Measurements from ENCODE around the gene SH3BP2.
A peak's percentile ranks its signal among the peaks of the same experiment; 100 is the strongest.
"Not testable (repeated sequence)": the region's sequence is repeated elsewhere in the genome, so short reads cannot be mapped to it uniquely, and the experiment has no call there.

The SH3BP2 gene

GRCh38 chr4:2762486-2763370, 30.2 kb upstream of the SH3BP2 start:
- not testable (repeated sequence) for DNase-seq (ENCODE audit: extremely low spot score, insufficient read length, low read depth); FAIRE-seq

DNA sequence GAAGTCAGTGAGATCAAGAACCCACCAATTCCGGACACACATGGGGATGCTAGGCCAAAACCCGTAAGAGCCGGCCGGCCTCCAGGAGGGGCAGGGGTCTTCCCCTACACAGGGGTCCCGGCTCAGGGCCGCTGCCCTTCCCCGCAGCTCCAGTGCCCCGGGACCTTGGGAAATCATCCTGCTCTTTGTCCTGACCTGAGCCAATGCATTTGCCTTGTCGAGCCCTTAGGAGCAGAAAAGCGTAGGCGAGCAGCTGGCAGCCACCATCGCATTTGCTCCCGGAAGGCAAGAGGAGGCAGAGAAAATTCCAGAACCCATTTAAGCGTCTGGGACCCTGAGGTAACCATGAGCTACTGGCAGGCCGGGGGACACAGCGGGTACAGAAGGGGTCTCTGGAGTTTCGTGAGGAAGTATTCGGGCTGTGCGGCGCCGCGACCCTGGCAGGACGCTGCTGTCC, 29.3 kb upstream of the SH3BP2 start:
- no peak for FAIRE-seq
- no peak for DNase-seq (ENCODE audit: extremely low spot score, insufficient read length, low read depth)

GRCh38 chr4:2765832-2766526, 26.9 kb upstream of the SH3BP2 start:
- FAIRE-seq (no peak), DNase-seq (ENCODE audit: extremely low spot score, insufficient read length, low read depth) (no peak)

- FAIRE-seq (no peak), DNase-seq (ENCODE audit: extremely low spot score, insufficient read length, low read depth) (no peak)
Observed at GRCh38 chr4:2767046-2767704, 25.7 kb upstream of the SH3BP2 start.

DNA sequence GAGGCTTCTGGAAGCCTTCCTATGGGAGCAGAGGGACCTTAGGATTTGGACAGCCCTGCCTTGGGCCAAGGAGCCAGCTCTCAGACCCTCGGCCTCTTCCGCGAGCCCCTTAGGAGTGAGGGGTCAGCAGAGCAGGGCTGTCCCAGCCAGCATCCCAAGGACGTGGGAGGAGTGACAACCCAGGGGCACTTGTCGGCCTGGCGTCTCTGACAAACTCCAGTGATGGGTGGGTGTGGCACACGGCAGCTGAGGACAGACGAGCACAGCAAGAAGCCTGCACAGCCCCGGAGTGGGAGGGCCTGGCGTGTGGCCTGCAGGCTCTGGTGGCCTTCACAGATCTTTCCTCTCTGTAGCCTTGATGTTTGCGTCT, 25.2 kb upstream of the SH3BP2 start:
- FAIRE-seq (no peak), DNase-seq (ENCODE audit: extremely low spot score, insufficient read length, low read depth) (no peak)

DNA sequence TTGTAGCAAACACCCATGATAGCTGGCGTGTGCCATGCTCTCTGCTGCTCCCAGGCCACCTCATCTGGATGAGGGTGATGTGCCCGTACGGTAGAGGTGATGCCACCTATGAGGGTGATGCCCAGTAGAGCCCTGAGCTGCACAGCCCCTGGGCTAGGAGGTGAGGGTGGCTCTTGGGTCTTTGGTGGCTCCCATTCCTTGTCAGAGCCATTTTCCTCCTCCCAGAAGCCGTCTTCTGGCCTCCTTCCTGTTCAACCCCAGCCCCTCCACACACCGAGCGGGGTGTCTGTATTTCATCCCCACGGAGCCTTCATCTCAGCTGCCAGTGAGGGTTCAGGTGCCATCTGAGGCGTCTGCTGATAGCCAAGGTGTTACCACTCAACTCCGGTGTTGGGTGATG, 24.8 kb upstream of the SH3BP2 start:
- DNase-seq (ENCODE audit: extremely low spot score, insufficient read length, low read depth) (no peak), FAIRE-seq (no peak)

GRCh38 chr4:2768921-2769336, 24.0 kb upstream of the SH3BP2 start:
- FAIRE-seq: no peak

DNA sequence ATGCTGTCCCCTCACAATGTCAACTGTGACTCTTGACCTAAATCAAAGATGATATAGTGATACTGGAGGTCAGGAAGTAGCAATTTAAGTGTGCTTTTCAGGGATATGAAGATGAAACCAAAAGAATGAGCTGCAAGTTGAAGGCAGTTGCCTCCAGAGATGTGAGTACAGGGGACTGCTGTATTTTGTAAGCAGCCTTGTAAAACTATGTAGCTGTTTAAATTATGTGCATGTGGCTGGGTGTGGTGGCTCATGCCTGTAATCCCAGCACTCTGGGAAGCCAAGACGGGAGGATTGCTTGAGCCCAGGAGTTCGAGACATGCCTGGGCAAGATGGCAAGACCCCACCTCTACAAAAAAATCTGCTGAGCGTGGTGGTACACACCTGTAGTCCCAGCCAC, 21.6 kb upstream of the SH3BP2 start:
- DNase-seq (ENCODE audit: extremely low spot score, insufficient read length, low read depth) (no peak), FAIRE-seq (peak; percentile 35)

More at GRCh38 chr4:2768921-2769336, 24.0 kb upstream of the SH3BP2 start:
- no peak for DNase-seq (ENCODE audit: extremely low spot score, insufficient read length, low read depth)

GRCh38 chr4:2780643-2781042, 12.2 kb upstream of the SH3BP2 start:
- FAIRE-seq; DNase-seq (ENCODE audit: extremely low spot score, insufficient read length, low read depth): not testable (repeated sequence)

DNA sequence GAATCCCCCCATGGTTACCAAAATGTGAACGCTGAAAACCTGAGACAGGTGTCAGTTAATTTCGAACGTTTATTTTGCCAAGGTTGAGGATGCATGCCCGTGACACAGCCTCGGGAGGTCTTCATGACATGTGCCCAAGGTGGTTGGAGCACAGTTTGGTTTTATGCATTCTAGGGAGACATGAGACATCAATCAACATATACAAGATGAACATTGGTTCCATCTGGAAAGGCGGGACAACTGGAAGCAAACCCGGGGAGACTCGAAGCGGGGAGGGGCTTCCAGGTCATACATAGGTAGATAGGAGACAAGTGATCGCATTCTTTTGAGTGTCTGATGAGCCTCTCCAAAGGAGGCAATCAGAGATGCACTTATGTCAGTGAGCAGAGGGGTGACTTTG, 11.0 kb upstream of the SH3BP2 start:
- FAIRE-seq: no peak

DNA sequence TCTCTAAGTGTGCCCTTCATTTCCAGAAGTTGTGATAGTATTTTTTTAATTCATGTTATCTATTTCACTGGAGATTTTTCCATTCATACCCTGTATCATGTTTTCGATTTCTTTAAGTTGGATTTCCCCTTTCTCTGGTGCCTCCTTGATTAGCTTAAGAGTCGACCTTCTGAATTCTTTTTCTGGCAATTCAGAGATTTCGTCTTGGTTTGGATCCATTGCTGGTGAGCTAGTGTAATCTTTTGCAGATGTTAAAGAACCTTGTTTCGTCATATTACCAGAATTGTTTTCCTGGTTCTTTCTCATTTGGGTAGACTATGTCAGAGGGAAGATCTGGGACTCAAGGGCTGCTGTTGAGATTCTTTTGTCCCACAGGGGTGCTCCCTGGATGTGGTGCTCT, 9.1 kb upstream of the SH3BP2 start:
- FAIRE-seq: no peak
- DNase-seq (ENCODE audit: extremely low spot score, insufficient read length, low read depth): no peak

More for the DNA sequence above, 11.0 kb upstream of the SH3BP2 start:
- no peak for DNase-seq (ENCODE audit: extremely low spot score, insufficient read length, low read depth)

- peak; percentile 81 for FAIRE-seq
Observed at GRCh38 chr4:2785613-2786012, 7.3 kb upstream of the SH3BP2 start.

DNA sequence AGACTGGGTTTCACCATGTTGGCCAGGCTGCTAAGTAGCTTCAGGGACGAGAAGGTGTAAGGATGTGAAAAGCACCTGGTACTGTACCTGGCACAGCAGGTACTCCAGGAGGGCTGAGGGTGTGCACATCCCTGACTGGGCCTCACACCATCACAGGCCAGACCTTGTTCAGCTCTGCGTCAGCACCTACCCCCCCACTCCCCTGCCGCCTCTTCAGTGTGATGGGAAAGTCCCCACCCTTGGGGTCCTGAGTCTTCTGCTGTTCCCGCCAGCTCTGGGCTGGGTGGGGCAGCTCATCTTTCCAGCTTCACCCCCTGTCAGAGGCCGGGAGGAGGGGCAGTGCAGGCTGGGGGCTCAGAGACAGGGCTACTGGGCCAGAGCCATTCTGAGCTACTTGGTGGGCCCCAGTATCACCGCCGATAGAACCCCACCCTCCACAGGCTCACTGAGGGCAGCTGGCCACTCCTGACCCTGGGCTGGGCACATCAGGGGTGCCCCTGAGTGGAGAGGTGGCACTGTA, 6.7 kb upstream of the SH3BP2 start:
- no peak for DNase-seq (ENCODE audit: extremely low spot score, insufficient read length, low read depth)
- FAIRE-seq: peak; percentile 76

More at GRCh38 chr4:2785613-2786012, 7.3 kb upstream of the SH3BP2 start:
- DNase-seq (ENCODE audit: extremely low spot score, insufficient read length, low read depth): no peak

- FAIRE-seq (no peak), DNase-seq (ENCODE audit: extremely low spot score, insufficient read length, low read depth) (no peak)
Observed at GRCh38 chr4:2786794-2787229, 6.1 kb upstream of the SH3BP2 start.

DNA sequence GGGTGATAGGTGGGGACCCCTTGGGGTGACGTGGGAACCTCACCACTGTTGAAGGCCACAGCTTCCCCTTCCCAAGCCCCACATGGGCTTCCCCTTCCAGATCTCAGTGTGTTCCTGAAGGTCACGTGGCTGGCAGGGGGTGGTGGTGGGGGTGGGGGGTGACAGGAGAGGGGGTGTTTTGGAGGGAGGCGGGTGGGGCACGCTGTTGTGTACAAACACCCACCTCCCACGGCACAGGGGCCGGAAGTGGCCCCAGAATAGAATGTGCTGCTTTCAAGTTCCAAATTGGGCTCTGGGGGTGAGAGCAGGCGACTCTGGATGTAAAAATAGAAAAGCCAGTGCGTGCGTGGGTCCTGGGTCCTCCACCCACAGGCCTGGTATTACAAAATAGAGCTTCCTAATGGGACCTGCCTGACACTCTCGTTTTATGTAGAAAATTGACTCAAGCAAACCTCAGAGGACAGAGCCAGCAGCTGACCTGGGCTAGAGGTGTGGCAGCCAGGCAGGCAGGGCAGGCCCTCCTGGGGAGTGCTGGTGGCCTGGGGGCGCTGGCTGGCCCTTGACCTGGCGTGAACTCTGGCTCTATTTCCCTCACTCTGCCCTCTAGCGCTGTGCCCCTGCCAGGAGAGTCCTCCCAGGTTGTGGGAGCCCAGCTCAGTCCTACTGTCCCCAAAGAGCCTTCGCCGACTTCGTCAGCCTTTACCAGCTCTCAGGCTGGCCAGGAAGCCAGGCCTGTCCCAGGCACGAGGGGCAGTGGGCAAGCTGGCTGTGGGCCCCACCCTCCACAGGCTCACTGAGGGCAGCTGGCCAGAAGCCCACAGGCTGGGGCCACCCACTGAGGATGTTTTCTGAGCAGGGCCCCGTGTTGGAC, 5.4 kb upstream of the SH3BP2 start:
- DNase-seq (ENCODE audit: extremely low spot score, insufficient read length, low read depth): peak; percentile 53
- peak; percentile 97 for FAIRE-seq

- DNase-seq (ENCODE audit: extremely low spot score, insufficient read length, low read depth) (no peak), FAIRE-seq (no peak)
Observed at GRCh38 chr4:2788101-2788500, 4.8 kb upstream of the SH3BP2 start.

DNA sequence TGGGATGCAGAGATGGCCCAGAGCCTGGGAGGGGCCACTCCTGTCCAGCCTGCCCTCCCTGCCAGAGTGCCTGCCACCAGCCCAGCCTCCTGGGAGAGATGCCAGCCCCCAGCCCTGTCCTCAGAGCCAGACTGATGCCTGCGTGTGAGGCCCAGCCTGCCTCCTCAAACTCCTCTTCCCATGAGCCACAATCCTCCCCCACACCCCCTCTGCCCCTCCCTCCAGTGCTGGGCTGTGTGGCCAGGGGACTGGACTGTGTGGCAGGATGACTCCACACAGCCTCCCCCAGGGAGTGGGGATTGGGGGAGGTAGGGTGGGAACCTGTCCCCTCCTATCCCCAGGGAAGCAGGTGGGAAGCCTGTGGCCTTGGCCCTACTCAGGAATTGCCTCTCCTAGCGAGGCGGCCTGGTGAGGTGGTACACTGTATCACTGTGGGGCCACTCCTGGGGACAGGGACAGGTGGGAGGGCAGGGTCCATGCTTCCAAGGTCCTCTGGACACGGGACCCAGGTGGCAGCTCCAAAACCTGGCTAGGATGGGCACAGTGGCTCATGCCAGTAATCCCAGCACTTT, 4.3 kb upstream of the SH3BP2 start:
- FAIRE-seq: no peak
- DNase-seq (ENCODE audit: extremely low spot score, insufficient read length, low read depth): no peak

DNA sequence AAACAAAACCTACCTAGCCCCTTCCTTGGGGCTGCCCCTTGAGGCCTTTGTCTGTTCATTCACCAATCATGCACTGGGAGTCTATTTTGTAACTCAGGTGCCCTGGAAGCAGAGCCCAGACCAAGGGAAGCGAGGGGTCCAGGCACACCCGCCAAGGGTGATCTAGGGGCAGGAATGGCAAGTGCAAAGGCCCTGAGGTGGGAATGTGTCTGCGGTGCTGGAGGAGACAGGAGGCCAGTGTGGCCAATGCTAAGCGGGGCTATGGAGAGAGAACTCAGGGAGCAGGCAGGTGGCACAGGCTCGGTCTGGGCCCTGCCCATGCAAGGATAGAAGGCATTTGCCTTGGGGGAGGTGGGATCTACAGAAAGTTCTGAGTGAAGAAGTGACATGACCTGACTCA, 3.5 kb upstream of the SH3BP2 start:
- DNase-seq (ENCODE audit: extremely low spot score, insufficient read length, low read depth): no peak
- no peak for FAIRE-seq

Data from GM18507 (cell line).